Measurements from ENCODE around the gene NPR1.
A peak's percentile ranks its signal among the peaks of the same experiment; 100 is the strongest.
"Not testable (repeated sequence)": the region's sequence is repeated elsewhere in the genome, so short reads cannot be mapped to it uniquely, and the experiment has no call there.

The NPR1 gene

DNA sequence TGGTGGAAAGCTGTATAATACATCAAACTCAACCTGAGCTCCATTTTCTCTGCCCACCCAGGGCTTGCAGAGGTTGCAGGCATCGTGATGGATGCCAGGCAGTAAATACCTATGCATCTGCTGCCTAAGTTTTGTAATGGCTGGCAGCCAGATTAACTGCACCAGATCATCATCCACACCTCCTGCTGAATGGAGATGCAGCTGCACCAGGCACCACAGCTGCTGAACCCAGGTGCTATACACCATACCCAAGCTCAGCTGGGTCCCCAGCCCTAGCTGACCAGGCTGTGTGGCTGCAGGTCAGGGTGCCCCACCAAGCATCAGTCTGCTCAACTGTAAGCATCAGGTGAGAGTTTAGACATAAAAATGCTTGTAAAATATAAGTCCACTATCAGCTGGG lies 26.7 kb upstream of the NPR1 start:
- DNase-seq: no peak

DNA sequence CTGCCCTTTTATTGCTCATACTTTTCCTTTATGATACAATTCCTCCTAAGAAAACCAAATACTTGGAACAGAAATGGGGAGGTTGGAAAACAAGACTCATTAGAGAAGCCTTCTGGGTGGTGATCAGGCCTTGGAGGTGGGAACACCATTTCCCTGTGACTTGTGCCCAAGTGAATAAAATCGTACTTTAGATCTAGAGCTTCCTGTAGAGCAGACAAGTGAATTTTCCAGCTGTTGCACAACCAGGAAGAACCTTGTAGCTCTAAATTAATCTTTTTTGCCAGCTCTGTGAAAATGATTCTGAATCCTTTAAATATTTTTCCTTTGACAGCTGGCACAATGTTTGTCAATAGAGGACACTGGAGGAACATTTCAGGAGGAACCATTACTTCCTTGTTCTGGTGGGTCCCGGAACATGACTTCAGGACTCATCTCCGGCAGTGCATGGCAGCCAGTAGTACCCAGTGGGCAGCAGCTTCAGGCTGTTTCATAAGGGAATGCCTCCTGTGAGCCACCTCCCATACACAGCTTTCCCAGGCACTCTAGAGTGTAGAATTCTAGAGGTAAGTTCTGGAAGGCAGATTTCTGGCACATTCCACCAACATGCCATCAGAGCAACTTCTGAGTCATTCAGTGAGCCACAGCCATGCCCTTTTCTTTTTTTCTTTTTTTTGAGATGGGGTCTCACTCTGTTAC lies 25.5 kb upstream of the NPR1 start:
- DNase-seq: no peak

DNA sequence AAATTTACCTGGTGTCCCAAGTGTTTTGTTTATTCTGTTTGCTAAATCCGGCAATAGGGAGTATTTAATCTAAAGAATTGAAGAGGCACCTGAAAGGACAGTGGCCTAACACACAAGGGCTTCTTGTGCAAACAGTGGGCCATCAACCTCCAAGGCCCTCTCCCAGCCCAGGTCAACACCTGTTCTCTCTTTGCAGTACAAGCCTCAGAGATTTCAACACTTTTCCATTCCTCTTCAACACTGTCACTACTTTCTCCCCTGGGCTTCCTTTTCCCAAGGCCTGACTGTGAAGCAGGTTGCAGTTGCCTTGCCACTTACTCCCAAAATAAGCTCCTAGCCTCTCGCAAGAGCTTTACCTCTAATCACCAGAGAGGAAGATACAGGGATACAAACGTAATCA lies 23.2 kb upstream of the NPR1 start:
- DNase-seq: no peak

DNA sequence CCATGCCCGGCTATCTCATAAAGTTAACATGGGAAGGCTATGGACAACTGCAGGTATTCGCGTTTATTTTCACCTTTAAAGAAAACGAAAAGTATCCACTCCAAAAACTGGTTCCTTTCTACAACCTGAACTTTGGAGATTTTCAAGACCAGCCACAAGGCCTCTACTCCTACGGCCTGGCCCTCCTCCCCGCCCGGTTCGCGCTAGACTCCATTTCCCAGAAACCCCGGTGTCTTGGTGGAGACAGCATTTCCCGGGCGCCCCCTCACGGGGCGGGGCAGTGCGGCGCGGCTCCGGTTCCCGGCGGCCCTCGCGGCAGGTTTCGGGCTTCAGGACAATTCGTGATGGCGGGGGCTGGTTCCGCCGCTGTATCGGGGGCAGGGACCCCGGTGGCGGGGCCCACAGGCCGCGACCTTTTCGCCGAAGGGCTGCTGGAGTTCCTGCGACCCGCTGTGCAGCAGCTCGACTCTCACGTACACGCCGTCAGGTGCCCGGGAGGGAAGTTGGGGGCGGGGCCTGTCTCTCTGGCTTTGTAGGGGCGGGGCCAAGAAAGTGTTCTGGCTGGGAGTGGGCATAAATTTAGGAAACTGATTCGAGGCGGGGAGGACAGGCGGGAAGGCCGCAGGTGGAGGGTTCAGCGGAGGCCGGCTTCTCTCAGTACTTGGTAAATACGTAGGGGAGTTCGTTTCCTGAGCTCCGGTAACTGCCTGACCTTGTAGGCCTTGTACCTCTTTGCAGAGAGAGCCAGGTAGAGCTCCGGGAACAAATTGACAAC lies 19.9 kb upstream of the NPR1 start, which contains the start of gene SNAPIN:
Gene SNAPIN, plus strand, starts transcription at position 304 of the 775 bp plus-strand sequence. Its CDS starts 41 bp downstream, at position 345.
- DNase-seq: peak; percentile 94

DNA sequence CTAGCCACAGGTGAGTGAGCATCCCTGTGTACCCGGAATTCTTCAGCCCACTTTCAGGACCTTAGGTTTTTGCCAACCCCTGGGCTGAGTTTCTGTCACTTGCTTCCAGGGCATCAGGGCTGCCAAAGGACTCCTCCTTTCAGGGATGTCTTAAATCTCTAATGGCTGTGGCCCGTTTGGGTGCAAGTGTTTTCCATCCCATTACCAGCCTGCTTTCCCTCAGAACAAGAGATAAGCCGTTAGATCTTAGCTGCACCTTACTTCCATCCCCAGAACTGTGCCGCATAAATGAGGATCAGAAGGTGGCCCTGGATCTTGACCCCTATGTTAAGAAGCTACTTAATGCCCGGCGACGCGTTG lies 19.3 kb upstream of the NPR1 start:
- DNase-seq: no peak

DNA sequence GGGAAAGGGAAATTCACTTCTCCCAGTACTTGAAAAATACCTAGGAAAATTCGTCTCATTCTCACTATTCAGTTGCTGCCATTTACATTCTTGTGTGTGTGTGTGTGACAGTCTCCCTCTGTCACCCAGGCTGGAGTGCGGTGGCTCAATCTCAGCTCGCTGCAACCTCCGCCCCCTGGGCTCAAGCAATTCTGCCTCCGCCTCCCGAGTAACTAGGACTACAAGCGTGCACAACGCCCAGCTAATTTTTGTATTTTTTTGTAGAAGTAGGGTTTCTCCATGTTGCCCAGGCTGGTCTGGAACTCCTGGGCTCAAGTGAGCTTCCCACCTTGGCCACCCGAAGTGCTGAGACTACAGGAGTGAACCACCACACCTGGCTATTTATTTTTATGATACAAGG lies 18.8 kb upstream of the NPR1 start:
- no peak for DNase-seq

DNA sequence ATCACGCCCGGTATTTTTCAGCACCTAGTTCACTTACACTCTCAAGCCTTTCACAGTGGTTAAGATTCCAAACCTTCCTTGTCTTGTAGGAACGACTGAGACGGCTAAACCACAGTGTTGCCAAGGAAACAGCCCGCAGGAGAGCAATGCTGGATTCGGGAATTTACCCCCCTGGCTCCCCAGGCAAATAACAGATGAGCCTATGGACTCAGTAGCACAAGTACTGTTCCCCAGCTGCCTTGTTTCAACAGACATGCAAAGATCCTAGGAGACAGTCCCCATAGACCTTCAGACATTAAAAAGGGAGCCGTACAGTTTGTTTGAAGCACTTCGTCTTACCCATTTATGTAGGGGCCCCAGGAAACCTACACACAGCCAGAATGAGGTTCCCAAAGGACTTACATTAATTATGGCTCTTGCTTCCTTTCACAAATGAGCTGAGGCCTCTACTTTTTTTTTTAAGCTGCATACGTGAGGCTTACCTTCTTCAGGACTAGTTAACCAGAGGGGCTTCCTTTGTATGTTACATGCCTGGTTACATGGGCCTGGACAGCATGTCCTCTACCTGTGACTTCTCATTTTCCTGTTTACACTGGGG lies 17.3 kb upstream of the NPR1 start:
- no peak for DNase-seq

DNA sequence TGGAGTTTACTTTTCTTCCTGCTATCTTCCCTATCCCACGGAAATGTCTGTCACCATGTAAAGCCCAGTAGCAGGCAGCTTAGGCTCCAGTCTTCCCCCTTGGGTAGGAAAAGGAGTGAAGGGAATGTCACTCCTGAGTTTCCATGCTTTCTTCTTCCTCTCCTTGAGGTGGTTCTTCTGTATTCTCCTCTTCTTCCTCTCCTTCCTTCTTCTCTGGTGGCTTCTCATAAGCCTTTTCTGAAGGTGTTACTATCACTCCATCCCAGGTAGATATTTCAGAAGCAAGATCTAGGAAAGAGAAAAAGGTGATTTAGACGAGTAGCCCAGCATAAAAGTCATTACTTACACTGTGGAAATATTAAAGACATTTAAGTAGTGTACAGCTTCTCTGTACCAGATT lies 16.2 kb upstream of the NPR1 start:
- DNase-seq: no peak

DNA sequence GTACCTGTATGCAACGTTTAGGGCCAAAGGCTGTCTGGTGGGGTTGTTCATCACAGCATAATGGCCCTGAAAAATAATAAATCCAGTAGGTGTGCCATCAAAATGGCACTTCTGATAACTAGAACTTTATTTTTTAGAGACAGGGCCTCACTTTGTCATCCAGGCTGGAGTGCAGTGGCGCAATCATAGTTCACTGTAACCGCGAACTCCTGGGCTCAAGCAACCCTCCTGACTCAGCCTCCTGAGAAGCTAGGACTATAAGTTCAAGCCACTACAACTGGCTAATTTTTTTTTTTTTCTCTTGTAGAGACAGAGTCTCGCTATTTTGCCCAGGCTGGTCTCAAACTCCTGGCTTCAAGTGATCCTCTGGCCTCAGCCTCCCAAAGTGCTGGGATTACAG lies 15.3 kb upstream of the NPR1 start:
- DNase-seq: no peak

DNA sequence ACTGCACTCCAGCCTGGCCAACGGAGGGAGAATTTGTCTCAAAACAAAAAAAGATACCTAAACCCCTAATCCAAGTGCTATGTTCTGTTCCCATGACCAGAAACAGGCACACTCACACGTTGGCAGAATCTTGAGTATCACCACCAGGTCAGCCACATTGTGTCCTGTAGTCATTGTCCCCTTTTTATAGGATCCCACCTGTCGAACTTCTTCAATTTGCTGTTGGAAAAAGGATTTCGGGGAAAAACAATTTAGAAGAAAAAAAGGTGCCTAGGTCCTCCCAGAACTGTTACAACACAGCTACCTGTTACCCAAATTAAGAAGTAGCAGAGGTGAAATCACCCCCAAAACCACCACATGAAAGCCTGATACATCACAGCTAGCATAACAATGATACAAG lies 11.0 kb upstream of the NPR1 start:
- DNase-seq: no peak

DNA sequence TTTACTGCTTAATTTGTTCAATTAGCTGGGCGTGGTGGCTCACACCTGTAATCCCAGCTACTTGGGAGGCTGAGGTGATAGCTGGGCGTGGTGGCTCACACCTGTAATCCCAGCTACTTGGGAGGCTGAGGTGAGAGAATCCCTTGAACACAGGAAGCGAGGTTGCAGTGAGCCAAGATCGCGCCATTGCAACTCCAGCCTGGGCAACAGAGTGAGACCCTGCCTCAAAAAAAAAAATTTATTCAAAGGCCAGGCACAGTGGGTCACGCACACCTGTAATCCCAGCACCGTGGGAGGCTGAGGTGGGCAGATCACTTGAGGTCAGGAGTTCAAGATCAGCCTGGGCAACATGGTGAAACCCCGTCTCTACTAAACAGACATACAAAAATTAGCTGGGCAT lies 9.8 kb upstream of the NPR1 start:
- not testable (repeated sequence) for DNase-seq

DNA sequence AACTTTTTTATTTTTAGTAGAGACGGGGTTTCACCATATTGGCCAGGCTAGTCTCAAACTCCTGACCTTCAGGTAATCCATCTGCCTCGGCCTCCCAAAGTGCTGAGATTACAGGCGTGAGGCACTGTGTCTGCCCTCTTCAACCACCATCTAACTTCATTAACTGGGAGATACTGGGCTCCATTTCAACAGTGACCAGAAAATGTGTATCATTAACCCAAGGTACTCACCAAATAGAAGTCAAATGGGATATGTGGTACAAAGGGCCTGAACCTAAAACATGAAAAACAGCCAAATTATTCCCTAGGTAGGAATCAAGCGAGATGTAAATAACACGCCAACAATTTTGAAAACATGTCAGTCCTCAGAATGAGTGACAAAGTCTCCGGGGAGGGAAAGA lies 8.9 kb upstream of the NPR1 start:
- no peak for DNase-seq

DNA sequence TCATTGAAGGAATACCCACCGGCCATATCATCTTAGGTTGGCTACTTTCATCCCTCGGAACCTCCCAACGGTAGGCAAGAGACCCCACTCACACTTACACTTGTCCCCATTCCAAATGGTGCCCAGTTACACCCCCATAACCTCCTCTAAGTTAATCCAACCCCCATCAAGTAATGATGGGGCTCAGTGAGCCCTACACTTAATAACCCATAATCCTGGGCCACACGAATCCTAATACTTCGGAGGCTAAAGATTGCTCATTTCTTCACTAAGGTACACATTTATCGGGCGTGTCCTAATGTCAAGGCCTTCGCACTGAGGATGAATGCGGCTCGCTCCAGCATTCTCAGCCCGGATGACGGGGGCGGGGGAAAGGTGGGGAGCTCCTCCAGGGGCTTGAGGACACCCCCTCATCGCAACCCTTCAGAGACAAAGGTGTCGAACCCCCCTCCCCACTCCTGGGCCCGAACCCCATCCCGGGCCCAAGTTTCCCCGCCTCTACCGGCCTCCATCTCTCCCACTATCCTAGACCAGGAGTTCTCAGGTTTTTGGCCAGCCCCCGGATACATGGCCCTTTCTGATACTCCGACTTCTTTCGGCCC lies 8.1 kb upstream of the NPR1 start:
- no peak for DNase-seq

DNA sequence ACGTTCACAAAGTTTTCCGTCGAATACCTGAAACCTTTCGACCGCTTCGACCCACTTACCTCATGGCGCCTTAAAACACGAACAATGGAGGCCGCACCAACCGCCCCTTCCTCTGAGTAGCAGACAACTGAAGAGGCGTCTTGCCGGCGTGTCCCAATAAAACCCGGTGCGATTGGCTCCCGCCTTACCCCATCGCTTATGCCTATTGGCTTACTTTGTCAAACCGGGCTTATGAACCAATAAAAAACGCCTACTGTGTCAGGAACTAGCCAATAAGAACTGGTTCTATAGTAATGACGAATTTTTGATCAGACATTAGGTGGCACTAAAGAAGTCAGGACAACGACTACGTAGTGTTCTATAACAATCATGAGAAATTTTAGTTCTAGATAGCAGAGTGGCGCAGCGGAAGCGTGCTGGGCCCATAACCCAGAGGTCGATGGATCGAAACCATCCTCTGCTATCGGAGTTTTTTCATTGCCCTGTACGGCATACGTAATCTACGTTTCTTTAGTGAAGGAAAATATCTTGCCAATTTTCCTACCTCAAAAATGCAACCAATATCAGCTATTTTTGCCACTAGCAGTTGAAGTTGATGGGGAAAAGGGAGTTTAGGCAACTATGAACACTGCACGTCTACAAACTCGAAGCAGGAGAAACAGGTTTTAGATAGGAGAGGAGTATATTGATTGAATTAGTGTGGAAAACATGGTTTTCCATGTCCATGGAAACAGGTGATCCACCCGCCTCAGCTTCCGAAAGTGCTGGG lies 7.4 kb upstream of the NPR1 start, which contains the start of gene ILF2:
Gene ILF2, minus strand, starts transcription at position 135 of the 769 bp plus-strand sequence. Its CDS starts 71 bp downstream, at position 64.
- peak; percentile 96 for DNase-seq

DNA sequence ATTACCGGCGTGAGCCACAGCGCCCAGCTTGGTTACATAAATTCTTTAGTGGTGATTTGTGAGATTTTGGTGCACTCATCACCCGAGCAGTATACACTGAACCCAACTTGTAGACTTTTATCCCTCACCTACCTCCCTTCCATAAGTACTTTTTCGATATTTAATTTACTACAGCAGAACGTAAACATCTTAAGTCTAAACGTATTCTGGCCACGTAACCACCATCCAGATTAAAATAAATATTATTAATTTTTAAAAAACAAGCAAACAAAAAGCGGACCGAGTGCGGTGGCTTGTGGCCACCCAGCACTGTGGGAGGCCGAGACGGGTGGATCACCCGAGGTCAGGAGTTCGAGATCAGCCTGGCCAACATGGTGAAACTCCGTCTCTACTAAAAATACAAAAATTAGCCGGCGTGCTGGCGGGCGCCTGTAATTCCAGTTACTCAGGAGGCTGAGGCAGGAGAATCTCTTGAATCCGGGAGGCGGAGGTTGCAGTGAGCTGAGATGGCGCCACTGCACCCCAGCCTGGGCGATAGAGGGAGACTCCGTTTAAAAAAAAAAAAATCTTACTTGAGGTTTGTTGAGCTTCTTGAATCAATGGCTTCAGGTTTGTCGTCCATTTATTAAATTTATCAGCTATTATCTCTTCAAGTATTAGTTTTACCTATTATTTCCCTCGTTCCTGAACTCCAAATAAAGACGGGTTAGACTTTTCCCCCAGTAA lies 6.7 kb upstream of the NPR1 start:
- peak; percentile 82 for DNase-seq

DNA sequence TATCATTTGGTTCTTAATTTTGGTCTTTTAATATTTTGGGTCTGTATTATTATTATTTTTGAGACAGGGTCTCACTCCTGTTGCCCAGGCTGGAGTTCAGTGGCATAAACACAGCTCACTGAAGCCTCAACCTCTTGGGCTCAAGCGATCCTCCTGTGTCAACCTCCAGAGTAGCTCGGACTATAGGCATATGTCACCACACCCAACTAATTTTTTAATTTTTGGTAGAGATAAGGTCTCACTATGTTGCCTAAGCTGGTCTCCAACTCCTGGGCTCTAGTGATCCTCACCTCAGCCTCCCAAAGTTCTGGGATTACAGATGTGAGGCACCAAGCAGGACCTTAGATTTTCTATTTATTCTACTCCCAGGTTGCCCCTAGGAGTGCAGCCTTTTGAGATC lies 5.0 kb upstream of the NPR1 start:
- DNase-seq: no peak

DNA sequence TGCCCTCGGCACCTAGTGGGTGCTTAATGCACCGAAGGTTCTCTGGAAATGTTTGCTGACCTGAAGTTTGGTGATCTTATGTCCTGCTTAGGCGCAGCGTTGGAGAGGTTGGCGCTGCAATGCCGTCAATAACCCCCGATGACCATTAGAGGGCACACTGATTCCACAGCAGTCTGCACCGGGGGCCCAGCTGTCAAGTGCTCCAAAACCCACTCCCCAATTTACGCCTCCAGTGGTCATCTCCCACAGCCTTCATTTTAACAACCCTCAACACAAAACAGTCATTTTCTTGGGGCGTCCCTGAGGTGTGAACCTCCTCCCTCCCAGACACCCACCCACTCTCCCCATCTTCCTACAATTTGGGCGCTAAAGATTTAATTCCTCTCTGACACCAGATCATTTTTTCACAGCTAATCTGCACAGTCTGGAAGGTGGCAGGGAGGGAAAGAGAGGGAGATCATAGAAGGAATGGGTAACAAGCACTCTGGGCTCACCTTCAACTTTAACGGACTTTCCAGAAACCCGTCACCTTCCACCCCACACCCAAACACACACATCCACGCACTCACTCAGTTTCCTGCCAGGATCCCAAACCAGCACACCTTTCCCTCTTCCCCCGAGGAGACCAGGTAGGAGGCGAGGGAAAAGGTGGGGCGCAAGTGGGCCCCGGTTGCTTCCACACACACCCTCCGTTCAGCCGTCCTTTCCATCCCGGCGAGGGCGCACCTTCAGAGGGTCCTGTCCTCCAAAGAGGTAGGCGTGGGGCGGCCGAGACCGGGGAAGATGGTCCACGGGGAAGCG lies 570 bp upstream of the NPR1 start:
- peak; percentile 74 for DNase-seq

DNA sequence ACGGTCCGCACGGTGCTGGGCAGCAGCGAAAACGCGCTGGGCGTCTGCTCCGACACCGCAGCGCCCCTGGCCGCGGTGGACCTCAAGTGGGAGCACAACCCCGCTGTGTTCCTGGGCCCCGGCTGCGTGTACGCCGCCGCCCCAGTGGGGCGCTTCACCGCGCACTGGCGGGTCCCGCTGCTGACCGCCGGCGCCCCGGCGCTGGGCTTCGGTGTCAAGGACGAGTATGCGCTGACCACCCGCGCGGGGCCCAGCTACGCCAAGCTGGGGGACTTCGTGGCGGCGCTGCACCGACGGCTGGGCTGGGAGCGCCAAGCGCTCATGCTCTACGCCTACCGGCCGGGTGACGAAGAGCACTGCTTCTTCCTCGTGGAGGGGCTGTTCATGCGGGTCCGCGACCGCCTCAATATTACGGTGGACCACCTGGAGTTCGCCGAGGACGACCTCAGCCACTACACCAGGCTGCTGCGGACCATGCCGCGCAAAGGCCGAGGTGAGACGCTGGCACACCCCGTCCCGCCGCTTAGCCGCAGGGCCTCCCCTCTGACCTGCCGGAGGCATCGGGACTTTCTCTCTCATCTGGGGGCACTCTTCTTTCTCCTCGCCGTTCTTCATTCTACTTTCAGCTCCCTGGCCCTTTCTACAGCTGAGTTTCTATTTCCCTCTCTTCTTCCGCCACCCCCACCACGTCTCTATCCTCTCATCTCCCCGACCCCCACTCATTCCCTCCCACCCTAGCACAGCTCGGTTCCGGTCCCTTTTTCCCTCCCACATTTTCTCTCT lies 1.0 kb downstream of the NPR1 start:
- DNase-seq: peak; percentile 67

DNA sequence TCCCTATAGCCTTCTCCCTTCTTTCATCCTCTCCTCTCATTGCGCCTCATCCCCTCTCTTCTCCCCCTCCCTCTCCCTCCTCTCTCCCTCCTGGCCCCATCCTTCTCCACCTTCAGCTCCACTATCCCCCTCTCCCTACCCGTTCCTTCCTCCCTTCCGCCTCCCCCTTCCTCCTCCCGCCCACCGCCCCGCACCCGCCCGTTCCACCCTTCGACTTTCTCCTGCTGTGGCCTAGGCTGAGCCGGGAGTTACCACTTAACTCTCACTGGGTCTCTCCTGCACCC lies 1.6 kb downstream of the NPR1 start:
- no peak for DNase-seq

DNA sequence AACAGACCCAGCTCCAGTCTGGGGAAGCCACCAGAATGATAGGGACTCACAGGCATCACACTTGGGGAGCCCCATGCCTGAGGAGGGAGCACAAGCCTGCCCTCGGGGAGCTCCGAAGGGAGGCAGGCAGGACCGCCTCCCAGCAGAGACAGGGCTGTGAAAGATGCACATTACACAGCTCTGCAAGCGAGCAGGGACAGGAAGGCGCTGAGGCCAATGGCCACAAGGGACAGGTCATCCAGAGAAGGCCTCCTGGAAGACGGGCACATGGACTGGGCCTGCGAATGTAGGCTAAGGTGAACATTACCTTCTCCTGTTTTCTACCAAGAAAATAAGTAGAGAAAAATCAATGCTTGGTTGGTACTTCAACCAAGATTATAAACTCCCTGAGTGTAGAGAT lies 4.2 kb downstream of the NPR1 start:
- no peak for DNase-seq

DNA sequence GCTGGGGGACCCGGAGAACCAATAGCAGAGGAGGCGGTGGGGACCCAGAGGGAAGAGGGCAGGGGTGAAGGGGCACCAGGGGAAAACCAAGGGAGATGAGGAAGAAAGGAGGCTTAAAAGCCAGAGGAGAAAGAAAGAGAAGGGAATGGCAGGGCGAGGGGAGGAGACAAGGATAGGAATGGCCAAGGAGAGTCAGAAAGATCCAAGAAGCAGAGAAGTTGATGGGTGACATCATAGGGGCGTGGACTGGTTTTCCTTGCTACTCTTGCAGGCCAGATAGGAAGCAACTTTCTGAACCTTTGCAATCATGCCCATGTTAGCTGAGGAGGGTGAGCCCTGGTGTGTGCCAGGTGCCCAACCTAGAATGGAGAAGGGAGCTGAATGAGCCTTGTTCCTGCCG lies 5.4 kb downstream of the NPR1 start:
- no peak for DNase-seq

Measured in activated CD8-positive, alpha-beta memory T cell treated with anti-CD3 and anti-CD28 coated beads, Interleukin-2, amount 50 U/mL, for 48 hours (primary cell).